CD4-positive, alpha-beta T cell (primary cell): ENCODE measurements around the gene CCDC51. TPM values are rescaled to one million over a fixed set of nuclear protein-coding genes. Genes with fewer than 3 reads are reported as not detected.

ENCODE experiments used
- ATAC-seq: fragments of 200-7000 bp; cut with Tn5 transposase; one replicate; pipeline ENCODE4 v1.10.0; 2022; ENCODE audit warnings: mild to moderate bottlenecking; ENCODE audit not compliant: poor library complexity
- CTCF ChIA-PET: fragments of 350-600 bp; sonication (Branson Sonifier 250); formaldehyde crosslinking; loops from one replicate; lab custom pipeline; 2021; ENCODE audit warnings: antibody characterized with exemption, inconsistent platforms; lab: Charles Lee
- POLR2A ChIA-PET: fragments of 350-600 bp; sonication (Branson Sonifier 250); formaldehyde crosslinking; loops from one replicate; lab custom pipeline; 2021; ENCODE audit warnings: antibody characterized with exemption, inconsistent platforms; lab: Charles Lee
- DNase-seq, 14 experiments: peaks; one replicate each; pipeline ENCODE4 v3.0.0-alpha.2; 2013 to 2020; ENCODE audit warnings: mixed read lengths in 2 of 14
- H3K27ac ChIP-seq, 2 donors: one replicate each; pipeline versions ENCODE4 v1.5.1 to v1.7.0; 2013; ENCODE audit warnings: low read length in 2 of 2, low read depth in 1 of 2, mild to moderate bottlenecking in 1 of 2
- H3K27me3 ChIP-seq, 2 experiments: 1 replicate in 1 of 2; 2 replicates in 1 of 2; pipeline versions ENCODE4 v1.6.1 to v1.7.0; 2013; ENCODE audit warnings: low read length in 2 of 2, control low read depth in 1 of 2, mild to moderate bottlenecking in 1 of 2, moderate library complexity in 1 of 2; ENCODE audit not compliant: insufficient read depth in 2 of 2, control insufficient read depth in 1 of 2
- H3K36me3 ChIP-seq: one replicate; pipeline ENCODE4 v1.6.1; 2013; ENCODE audit warnings: low read length, control low read depth; ENCODE audit not compliant: insufficient read depth
- H3K4me1 ChIP-seq: one replicate; pipeline ENCODE4 v1.6.1; 2013; ENCODE audit warnings: low read length, control low read depth; ENCODE audit not compliant: insufficient read depth
- H3K4me3 ChIP-seq: one replicate; pipeline ENCODE4 v1.5.1; 2013; ENCODE audit warnings: mild to moderate bottlenecking, low read length, moderate library complexity
- H3K9me3 ChIP-seq, 2 experiments: 1 replicate in 1 of 2; 2 replicates in 1 of 2; pipeline versions ENCODE4 v1.6.1 to v1.7.0; 2013; ENCODE audit warnings: low read length in 2 of 2, mild to moderate bottlenecking in 2 of 2, control low read depth in 1 of 2, moderate library complexity in 1 of 2; ENCODE audit not compliant: control insufficient read depth in 1 of 2, insufficient read depth in 1 of 2
- H3K27ac Mint-ChIP-seq: one replicate; pipeline ENCODE4 v1.8.0; 2020; ENCODE audit warnings: mixed read lengths
- H3K27me3 Mint-ChIP-seq: one replicate; pipeline ENCODE4 v1.8.0; 2021; ENCODE audit warnings: mixed read lengths
- H3K36me3 Mint-ChIP-seq: one replicate; pipeline ENCODE4 v1.8.0; 2021; ENCODE audit warnings: low read depth, mixed read lengths
- H3K4me1 Mint-ChIP-seq: one replicate; pipeline ENCODE4 v1.8.0; 2021; ENCODE audit warnings: low read depth, mixed read lengths
- H3K4me3 Mint-ChIP-seq: one replicate; pipeline ENCODE4 v1.8.0; 2020; ENCODE audit warnings: mild to moderate bottlenecking, mixed read lengths
- H3K9me3 Mint-ChIP-seq: one replicate; pipeline ENCODE4 v1.8.0; 2020; ENCODE audit warnings: mixed read lengths
- intact Hi-C, 2 experiments: fragments of 100-400 bp; cut with DNase I in 1 of 2; cut with micrococcal nuclease in 1 of 2; formaldehyde crosslinking; loops; one replicate each; pipeline versions ENCODE4 v1.15.1 to v1.9.0; 2023 to 2025; cut with DNase I, micrococcal nuclease
- total RNA-seq, 174 experiments: library from RNA in 2 of 174; stranded (reverse) in 2 of 174; gene quantifications; one replicate each; pipeline ENCODE4 v1.2.3 and lab custom pipeline; 2021 to 2026
- TF ChIP-seq, protein P1 (sequence below): fragments of 200-600 bp; IDR thresholded peaks from one replicate; pipeline ENCODE4 v1.8.0; 2022; ENCODE audit warnings: antibody characterized with exemption, mild to moderate bottlenecking

Gene CCDC51
- total RNA-seq, 2 experiments from 2014 or later, result 5.5 to 5.8 TPM

DNA sequence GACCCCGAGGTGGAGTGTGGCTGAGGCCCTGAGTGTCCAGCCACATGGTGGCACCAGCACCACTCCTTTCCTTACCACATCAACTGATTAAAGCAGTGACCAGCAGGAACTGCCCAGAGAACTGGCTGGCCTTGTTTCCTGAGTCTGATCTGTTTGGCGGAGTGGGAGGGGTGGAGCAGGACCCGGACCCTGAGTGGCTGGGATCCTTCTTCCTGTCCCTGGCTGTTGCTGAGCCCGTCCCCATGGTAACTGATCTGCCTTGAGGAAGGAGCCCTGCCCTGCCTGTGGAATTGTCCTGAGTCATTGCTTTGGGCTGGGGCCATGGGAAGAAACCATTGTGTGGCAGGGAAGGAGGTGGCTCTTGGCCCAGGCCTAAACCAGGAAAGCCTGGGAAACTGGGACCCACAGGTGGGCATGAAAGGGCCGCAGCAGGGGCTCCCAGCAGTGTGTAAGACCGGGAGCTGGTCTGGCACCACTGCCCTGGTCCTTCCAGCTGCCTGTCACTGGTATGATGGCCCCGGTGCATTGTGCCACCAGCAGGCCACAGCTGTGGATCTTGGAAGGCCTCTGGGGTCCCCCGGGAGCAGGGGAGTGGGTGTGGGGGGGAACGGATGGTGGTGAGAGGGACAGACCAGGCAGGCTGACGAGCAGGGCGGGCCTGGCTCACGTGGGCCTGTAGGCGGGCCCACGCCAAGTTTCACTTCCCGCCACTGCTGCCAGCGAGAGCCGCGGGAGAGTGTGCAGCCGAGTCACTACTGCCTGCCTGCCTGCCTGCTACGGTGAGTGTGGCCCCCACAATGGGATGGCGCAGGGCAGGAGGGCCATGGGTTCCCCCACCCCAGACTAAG, 25.8 kb upstream of the CCDC51 start:
- POLR2A ChIA-PET, result interaction anchor here (0.7 to 3.6 kb wide), 14 partner anchors 8 to 91 kb away, joined by 3 to 26 read pairs (median 6); partner anchors contain the start of genes ATRIP, CCDC51, PFKFB4 and SHISA5
- peaks cover 51% of the 10 kb centered on the region for H3K36me3 Mint-ChIP-seq
- peak; percentile 96 for ATAC-seq

DNA sequence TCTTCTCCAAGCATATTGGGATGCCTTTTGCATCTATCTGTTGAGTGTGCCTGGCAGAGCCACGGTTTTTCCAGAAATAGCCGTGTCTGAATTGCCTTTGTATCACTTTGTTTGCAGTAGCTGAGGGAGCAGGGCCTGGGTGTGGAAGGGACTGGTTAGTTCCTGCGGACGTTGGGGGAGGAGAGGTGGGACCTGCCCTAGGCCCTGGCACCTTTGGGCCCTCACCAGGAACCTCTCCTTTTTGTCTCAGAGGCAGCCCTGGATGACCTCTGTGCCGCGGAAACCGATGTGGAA, 25.3 kb upstream of the CCDC51 start:
- DNase-seq (no peak), ATAC-seq (no peak)
- TF ChIP-seq, protein P1, sequence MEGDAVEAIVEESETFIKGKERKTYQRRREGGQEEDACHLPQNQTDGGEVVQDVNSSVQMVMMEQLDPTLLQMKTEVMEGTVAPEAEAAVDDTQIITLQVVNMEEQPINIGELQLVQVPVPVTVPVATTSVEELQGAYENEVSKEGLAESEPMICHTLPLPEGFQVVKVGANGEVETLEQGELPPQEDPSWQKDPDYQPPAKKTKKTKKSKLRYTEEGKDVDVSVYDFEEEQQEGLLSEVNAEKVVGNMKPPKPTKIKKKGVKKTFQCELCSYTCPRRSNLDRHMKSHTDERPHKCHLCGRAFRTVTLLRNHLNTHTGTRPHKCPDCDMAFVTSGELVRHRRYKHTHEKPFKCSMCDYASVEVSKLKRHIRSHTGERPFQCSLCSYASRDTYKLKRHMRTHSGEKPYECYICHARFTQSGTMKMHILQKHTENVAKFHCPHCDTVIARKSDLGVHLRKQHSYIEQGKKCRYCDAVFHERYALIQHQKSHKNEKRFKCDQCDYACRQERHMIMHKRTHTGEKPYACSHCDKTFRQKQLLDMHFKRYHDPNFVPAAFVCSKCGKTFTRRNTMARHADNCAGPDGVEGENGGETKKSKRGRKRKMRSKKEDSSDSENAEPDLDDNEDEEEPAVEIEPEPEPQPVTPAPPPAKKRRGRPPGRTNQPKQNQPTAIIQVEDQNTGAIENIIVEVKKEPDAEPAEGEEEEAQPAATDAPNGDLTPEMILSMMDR, result no peak
- Mint-ChIP-seq H3K4me1 (peaks cover 55% of the 10 kb centered on the region), H3K36me3 (peaks cover 57% of the 10 kb centered on the region), H3K4me3 (peak overlapping the region; percentile 87), H3K27ac (peak overlapping the region; percentile 94), H3K27me3 (no peaks in the 10 kb centered on the region), H3K9me3 (no peaks in the 10 kb centered on the region)
- ChIA-PET POLR2A (interaction anchor here (0.7 to 3.6 kb wide), 6 partner anchors 8 to 39 kb away, joined by 3 to 26 read pairs (median 11); partner anchors contain the start of genes ATRIP, CCDC51, SHISA5 and TMA7), CTCF (interaction anchor here (2.5 kb wide), 1 partner anchor 29 kb away, joined by 13 read pairs; no protein-coding TSS in a partner anchor)
- Histone ChIP-seq H3K4me3 (no peak overlapping the region), H3K4me1 (peaks cover 63% of the 10 kb centered on the region), H3K36me3 (peaks cover 49% of the 10 kb centered on the region), H3K27me3 (no peaks in the 10 kb centered on the region), H3K9me3 (no peaks in the 10 kb centered on the region), H3K27ac (peak overlapping the region; percentile 94)
- intact Hi-C loops, result loop anchor here in 1 of 2 experiments (2.0 to 10.0 kb wide), 2 partner anchors 18 to 190 kb away; partner anchors contain the start of gene ATRIP

More for the DNA sequence above, 25.8 kb upstream of the CCDC51 start:
- H3K27me3 Mint-ChIP-seq, result no peaks in the 10 kb centered on the region
- peaks cover 66% of the 10 kb centered on the region for H3K4me1 ChIP-seq
- peak; percentile 62 to 89 (median 76) for DNase-seq
- no peaks in the 10 kb centered on the region for H3K9me3 Mint-ChIP-seq
- H3K27ac ChIP-seq, result peak overlapping the region; percentile 94
- intact Hi-C loops, result loop anchor here (1.0 to 10.0 kb wide), 5 partner anchors 19 to 189 kb away; partner anchors contain the start of gene ATRIP (in 1 of the 2)
- no peaks in the 10 kb centered on the region for H3K9me3 ChIP-seq
- peak overlapping the region; percentile 72 for H3K4me3 ChIP-seq
- peaks cover 47% of the 10 kb centered on the region for H3K36me3 ChIP-seq
- H3K27ac Mint-ChIP-seq, result peak overlapping the region; percentile 94
- CTCF ChIA-PET, result interaction anchor here (1.0 to 2.5 kb wide), 3 partner anchors 30 to 65 kb away, joined by 3 to 13 read pairs (median 5); no protein-coding TSS in a partner anchor
- peaks cover 53% of the 10 kb centered on the region for H3K4me1 Mint-ChIP-seq
- H3K27me3 ChIP-seq, result no peaks in the 10 kb centered on the region
- peak overlapping the region; percentile 87 for H3K4me3 Mint-ChIP-seq
- TF ChIP-seq, protein P1, result no peak

DNA sequence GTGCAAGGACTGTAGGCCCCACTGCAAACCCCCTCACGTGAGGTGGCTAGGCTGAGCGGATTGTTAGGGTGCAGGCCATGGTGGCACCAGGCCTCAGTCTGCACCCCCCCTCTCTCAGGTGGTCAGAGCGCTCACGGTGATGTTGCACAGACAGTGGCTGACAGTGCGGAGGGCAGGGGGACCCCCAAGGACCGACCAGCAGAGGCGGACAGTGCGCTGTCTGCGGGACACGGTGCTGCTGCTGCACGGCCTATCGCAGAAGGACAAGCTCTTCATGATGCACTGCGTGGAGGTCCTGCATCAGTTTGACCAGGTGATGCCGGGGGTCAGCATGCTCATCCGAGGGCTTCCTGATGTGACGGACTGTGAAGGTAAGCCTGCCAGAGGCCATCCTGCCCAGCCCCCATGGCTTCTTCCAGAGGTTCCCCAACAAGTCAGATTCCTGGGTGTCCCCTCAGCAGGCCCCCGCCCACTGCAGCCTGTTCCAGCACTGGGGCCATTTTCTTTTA, 24.8 kb upstream of the CCDC51 start:
- TF ChIP-seq, protein P1, result no peak
- no peaks in the 10 kb centered on the region for H3K27me3 ChIP-seq
- H3K9me3 ChIP-seq, result no peaks in the 10 kb centered on the region
- Mint-ChIP-seq H3K36me3 (peaks cover 55% of the 10 kb centered on the region), H3K27ac (peak overlapping the region; percentile 94), H3K9me3 (no peaks in the 10 kb centered on the region), H3K4me1 (peaks cover 51% of the 10 kb centered on the region), H3K27me3 (no peaks in the 10 kb centered on the region), H3K4me3 (no peak overlapping the region)
- no peak for ATAC-seq
- intact Hi-C loops, result loop anchor here in 1 of 2 experiments (2.0 to 10.0 kb wide), 2 partner anchors 18 to 190 kb away; partner anchors contain the start of gene ATRIP
- peaks cover 59% of the 10 kb centered on the region for H3K4me1 ChIP-seq
- POLR2A ChIA-PET, result interaction anchor here (1.1 to 3.3 kb wide), 3 partner anchors 25 to 59 kb away, joined by 4 to 21 read pairs (median 6); partner anchors contain the start of genes CCDC51 and TMA7
- H3K36me3 ChIP-seq, result peaks cover 49% of the 10 kb centered on the region
- H3K4me3 ChIP-seq, result no peak overlapping the region
- peak overlapping the region; percentile 94 for H3K27ac ChIP-seq
- DNase-seq, result no peak
- CTCF ChIA-PET, result interaction anchor here (2.5 kb wide), 1 partner anchor 29 kb away, joined by 13 read pairs; no protein-coding TSS in a partner anchor
